H1 (cell line): ENCODE results near the gene LARGE2. TPM values are rescaled to one million over a fixed set of nuclear protein-coding genes. Genes with fewer than 3 reads are reported as not detected.
A peak's percentile ranks its signal among the peaks of the same experiment; 100 is the strongest.

ENCODE experiments used
- CTCF ChIA-PET: fragments of 300-600 bp; sonication (Branson Sonifier 250); formaldehyde crosslinking; loops from one replicate; lab custom pipeline; 2021; ENCODE audit not compliant: partially characterized antibody; lab: Charles Lee
- POLR2A ChIA-PET: fragments of 300-600 bp; sonication (Branson Sonifier 250); formaldehyde crosslinking; loops from one replicate; lab custom pipeline; 2021; ENCODE audit warnings: inconsistent platforms; ENCODE audit not compliant: partially characterized antibody; lab: Charles Lee
- DNase-seq, 2 experiments: peaks; one replicate each; pipeline versions ENCODE4 v3.0.0 to v3.0.0-alpha.2; 2010 to 2022; ENCODE audit warnings: low spot score in 2 of 2, low read depth in 1 of 2, mixed read lengths in 1 of 2
- FAIRE-seq: peaks from 2 replicates; lab custom pipeline; 2011; peaks lifted over from hg19 to GRCh38; lab: Jason Lieb, UNC
- H2AFZ ChIP-seq: 2 replicates; pipeline ENCODE4 v1.8.1; 2012; ENCODE audit warnings: low read length, inconsistent platforms
- H2AK5ac ChIP-seq: 2 replicates; pipeline ENCODE4 v1.6.1; 2013; ENCODE audit warnings: low read depth, low read length
- H2BK120ac ChIP-seq: replicated peaks from 2 replicates; pipeline ENCODE3; 2013; ENCODE audit warnings: low read depth, low read length, inconsistent platforms
- H2BK12ac ChIP-seq: 2 replicates; pipeline ENCODE4 v1.6.1; 2013; ENCODE audit warnings: low read depth, low read length
- H2BK15ac ChIP-seq: 2 replicates; pipeline ENCODE4 v1.6.1; 2013; ENCODE audit warnings: low read length
- H2BK20ac ChIP-seq: 2 replicates; pipeline ENCODE4 v1.6.1; 2013; ENCODE audit warnings: low read length
- H2BK5ac ChIP-seq: 2 replicates; pipeline ENCODE4 v1.6.1; 2013; ENCODE audit warnings: low read depth, low read length
- H3K14ac ChIP-seq: 2 replicates; pipeline ENCODE4 v1.6.1; 2013; ENCODE audit warnings: inconsistent platforms; ENCODE audit not compliant: insufficient read length
- H3K18ac ChIP-seq: 2 replicates; pipeline ENCODE4 v1.6.1; 2013; ENCODE audit warnings: low read length; ENCODE audit errors: extremely low read depth
- H3K23ac ChIP-seq: 2 replicates; pipeline ENCODE4 v1.6.1; 2013; ENCODE audit warnings: inconsistent platforms; ENCODE audit not compliant: insufficient read length
- H3K23me2 ChIP-seq: 2 replicates; pipeline ENCODE4 v1.6.1; 2013; ENCODE audit warnings: low read depth, low read length
- H3K27ac ChIP-seq: 2 replicates; pipeline ENCODE4 v1.6.1; 2011; ENCODE audit warnings: low read depth, low read length, inconsistent platforms
- H3K27me3 ChIP-seq, 4 experiments: replicated peaks in 1 of 4; 1 replicate in 1 of 4; 2 replicates in 3 of 4; pipeline versions ENCODE4 v1.6.1 to v1.8.1; 2011 to 2013; ENCODE audit warnings: low read length in 3 of 4, mild to moderate bottlenecking in 3 of 4, inconsistent platforms in 2 of 4, mixed read lengths in 2 of 4, moderate library complexity in 1 of 4; ENCODE audit not compliant: control insufficient read depth in 3 of 4, insufficient read depth in 3 of 4; ENCODE audit errors: extremely low read depth in 1 of 4
- H3K36me3 ChIP-seq, 4 experiments: 2 replicates each; pipeline versions ENCODE4 v1.6.1 to v1.8.1; 2011 to 2013; ENCODE audit warnings: mild to moderate bottlenecking in 4 of 4, low read length in 3 of 4, moderate library complexity in 2 of 4, control low read depth in 1 of 4, inconsistent platforms in 1 of 4; ENCODE audit not compliant: insufficient read depth in 4 of 4, control insufficient read depth in 2 of 4
- H3K4ac ChIP-seq: replicated peaks from 2 replicates; pipeline ENCODE3; 2013; ENCODE audit warnings: low read length, low read depth, mixed read lengths, inconsistent platforms; ENCODE audit not compliant: insufficient read length
- H3K4me1 ChIP-seq, 4 experiments: replicated peaks in 1 of 4; 1 replicate in 1 of 4; 2 replicates in 3 of 4; pipeline versions ENCODE4 v1.6.1 to v1.8.1; 2011 to 2013; ENCODE audit warnings: low read length in 3 of 4, inconsistent platforms in 2 of 4, mixed read lengths in 1 of 4; ENCODE audit not compliant: insufficient read depth in 4 of 4, control insufficient read depth in 3 of 4
- H3K4me2 ChIP-seq, 2 experiments: 2 replicates each; pipeline versions ENCODE4 v1.6.1 to v1.8.1; 2011 to 2013; ENCODE audit warnings: low read depth in 2 of 2, low read length in 2 of 2, control low read depth in 1 of 2, inconsistent platforms in 1 of 2, mild to moderate bottlenecking in 1 of 2; ENCODE audit not compliant: insufficient read depth in 1 of 2
- H3K4me3 ChIP-seq, 4 experiments: fragments of 200-600, 300-600 bp in 1 of 4; sonication (generic), shearing (Covaris generic), sonication (Bioruptor Twin) in 1 of 4; 2 replicates each; pipeline versions ENCODE4 v1.5.1 to v1.8.1; 2011 to 2016; ENCODE audit warnings: low read length in 4 of 4, low read depth in 3 of 4, control low read depth in 2 of 4, inconsistent platforms in 2 of 4, mild to moderate bottlenecking in 2 of 4, mixed read lengths in 1 of 4, moderate library complexity in 1 of 4; ENCODE audit not compliant: insufficient read depth in 2 of 4; ENCODE audit errors: extremely low read depth in 1 of 4
- H3K56ac ChIP-seq: replicated peaks from 2 replicates; pipeline ENCODE3; 2013; ENCODE audit warnings: low read depth, mild to moderate bottlenecking, mixed read lengths, low read length, inconsistent platforms; ENCODE audit not compliant: insufficient read length
- H3K79me1 ChIP-seq: 2 replicates; pipeline ENCODE4 v1.6.1; 2013; ENCODE audit warnings: low read depth, low read length, control low read depth
- H3K79me2 ChIP-seq, 2 experiments: 2 replicates each; pipeline versions ENCODE4 v1.6.1 to v1.8.1; 2012 to 2013; ENCODE audit warnings: low read length in 2 of 2, mild to moderate bottlenecking in 2 of 2, inconsistent platforms in 1 of 2; ENCODE audit not compliant: insufficient read depth in 2 of 2, control insufficient read depth in 1 of 2
- H3K9ac ChIP-seq, 4 experiments: replicated peaks in 1 of 4; 1 replicate in 1 of 4; 2 replicates in 3 of 4; pipeline versions ENCODE4 v1.6.1 to v1.8.1; 2011 to 2013; ENCODE audit warnings: low read depth in 3 of 4, low read length in 3 of 4, control low read depth in 2 of 4, mild to moderate bottlenecking in 2 of 4, moderate library complexity in 2 of 4, inconsistent platforms in 1 of 4; ENCODE audit errors: extremely low read depth in 1 of 4
- H3K9me3 ChIP-seq, 2 experiments: 2 replicates each; pipeline versions ENCODE4 v1.6.1 to v1.8.1; 2012 to 2013; ENCODE audit warnings: mild to moderate bottlenecking in 2 of 2, moderate library complexity in 2 of 2, control low read depth in 1 of 2, inconsistent platforms in 1 of 2, low read depth in 1 of 2, low read length in 1 of 2, mixed read lengths in 1 of 2; ENCODE audit not compliant: insufficient read depth in 2 of 2
- H4K20me1 ChIP-seq, 2 experiments: replicated peaks in 1 of 2; 2 replicates each; pipeline versions ENCODE3 to v1.8.1; 2011 to 2013; ENCODE audit warnings: inconsistent platforms in 2 of 2, low read length in 2 of 2, mild to moderate bottlenecking in 1 of 2; ENCODE audit not compliant: insufficient read depth in 2 of 2, control insufficient read depth in 1 of 2
- H4K5ac ChIP-seq: 2 replicates; pipeline ENCODE4 v1.6.1; 2013; ENCODE audit warnings: low read length, low read depth, mixed read lengths, inconsistent platforms; ENCODE audit not compliant: insufficient read length
- H4K8ac ChIP-seq: 2 replicates; pipeline ENCODE4 v1.8.0; 2013; ENCODE audit warnings: mild to moderate bottlenecking, moderate library complexity, low read length, inconsistent platforms; ENCODE audit not compliant: insufficient read depth; ENCODE audit errors: extremely low read depth
- H4K91ac ChIP-seq: replicated peaks from 2 replicates; pipeline ENCODE3; 2013; ENCODE audit warnings: low read length, mixed read lengths, inconsistent platforms; ENCODE audit not compliant: insufficient read length
- BCL11A ChIP-seq, 2 experiments: IDR thresholded peaks; one replicate each; pipeline ENCODE4 v1.6.1; 2011; ENCODE audit warnings: low read depth in 2 of 2, low read length in 2 of 2, mild to moderate bottlenecking in 2 of 2
- CBX8 ChIP-seq: fragments of 300-800, 300-1000 bp; sonication (generic); IDR thresholded peaks from 2 replicates; pipeline ENCODE4 v1.7.1; 2016; ENCODE audit warnings: low read depth, low read length, borderline replicate concordance
- CEBPB ChIP-seq: IDR thresholded peaks from 2 replicates; pipeline ENCODE4 v1.6.1; 2012; ENCODE audit warnings: low read depth, low read length
- CREB1 ChIP-seq: IDR thresholded peaks from 2 replicates; pipeline ENCODE4 v1.6.1; 2012; ENCODE audit warnings: inconsistent platforms
- EZH2 ChIP-seq: fragments of 200-600 bp; sonication (generic); IDR thresholded peaks from 2 replicates; pipeline ENCODE4 v1.7.1; 2012; ENCODE audit warnings: low read depth, mild to moderate bottlenecking, moderate library complexity, low read length, inconsistent platforms; ENCODE audit not compliant: severe bottlenecking
- GABPA ChIP-seq: IDR thresholded peaks from 2 replicates; pipeline ENCODE4 v1.6.1; 2011; ENCODE audit warnings: mild to moderate bottlenecking, low read length, moderate library complexity, borderline replicate concordance; ENCODE audit not compliant: insufficient read depth
- HDAC2 ChIP-seq, 2 experiments: fragments of 300-600 bp in 1 of 2; sonication (generic) in 1 of 2; IDR thresholded peaks; 2 replicates each; pipeline ENCODE4 v1.6.1; 2011 to 2012; ENCODE audit warnings: low read depth in 2 of 2, low read length in 2 of 2, mild to moderate bottlenecking in 2 of 2, moderate library complexity in 2 of 2, borderline replicate concordance in 1 of 2, inconsistent platforms in 1 of 2
- MAFK ChIP-seq: IDR thresholded peaks from 2 replicates; pipeline ENCODE4 v1.6.1; 2012; ENCODE audit warnings: low read depth, mild to moderate bottlenecking, improper control_type of control experiment, low read length
- RBBP5 ChIP-seq: IDR thresholded peaks from 2 replicates; pipeline ENCODE4 v1.7.1; 2012; ENCODE audit warnings: low read depth, mild to moderate bottlenecking, inconsistent platforms, low read length, moderate library complexity, borderline replicate concordance
- RFX5 ChIP-seq: IDR thresholded peaks from 2 replicates; pipeline ENCODE4 v1.6.1; 2011; ENCODE audit warnings: low read depth, low read length, improper control_type of control experiment, borderline replicate concordance
- YY1 ChIP-seq: IDR thresholded peaks from 2 replicates; pipeline ENCODE4 v1.6.1; 2011; ENCODE audit warnings: low read depth, mild to moderate bottlenecking, low read length
- WGBS, 2 experiments: shearing (Covaris generic) in 1 of 2; methylation state at CpG; one replicate each; pipeline versions ENCODE4 v1.1.6 to v1.1.7; 2013 to 2015; ENCODE audit warnings: low lambda C conversion rate in 2 of 2, mixed read lengths in 2 of 2, inconsistent platforms in 1 of 2, low coverage in 1 of 2, missing lambda C conversion rate in 1 of 2; ENCODE audit not compliant: insufficient replicate concordance in 2 of 2, insufficient coverage in 1 of 2, insufficient read length in 1 of 2; ENCODE audit errors: extremely low coverage in 1 of 2, missing lambda C conversion rate in 1 of 2; 5-methylcytosine and 5-hydroxymethylcytosine counted together
- polyA plus RNA-seq, 7 experiments: library from polyadenylated mRNA; depleted of rRNA in 3 of 7; stranded (reverse) in 5 of 7; unstranded in 2 of 7; fragments of >200 nt in 5 of 7; fragments of 200-250 nt in 2 of 7; gene quantifications; 1 replicate in 5 of 7; 2 replicates in 1 of 7; 4 replicates in 1 of 7; pipeline versions ENCODE4 v1.2.1 to v1.2.3, GENCODE V29; 2011 to 2013; ENCODE audit warnings: missing spikeins in 2 of 7, mixed read lengths in 2 of 7
- total RNA-seq: library from RNA; stranded (reverse); fragmentation: NEBNext Ultra II Directional; extraction: Animal tissue kit (Norgen Biotek cat#: 25700); gene quantifications from 2 replicates; pipeline ENCODE4 v1.2.1, GENCODE V29; 2021

Gene LARGE2
- total and polyA plus RNA-seq, 2 of the 8 experiments (the other 6 are each of a cell fraction or from before 2014, with no cell fraction given): 111 to 137 TPM

GRCh38 chr11:45917623-45918330 lies 4.7 kb upstream of the LARGE2 start, which contains the start of gene PEX16:
TSS of gene PEX16 (minus strand) at chr11:45917877. CDS start at chr11:45917811, 66 bp downstream.
- Histone ChIP-seq H4K20me1 (peaks cover 4 to 19% of the 10 kb centered on the region in 2 experiments), H4K8ac (peak within 1 kb of the TSS; percentile 85), H3K4me2 (peak within 1 kb of the TSS; percentile 91 to 97), H2AK5ac (no peak within 1 kb of the TSS), H3K79me1 (peaks cover 8% of the 10 kb centered on the region; the same call in 1 of the 2 replicates), H4K5ac (peak within 1 kb of the TSS; percentile 86), H2BK12ac (no peak within 1 kb of the TSS), H3K9ac (peak within 1 kb of the TSS; percentile 44 to 77 (median 46)), H3K23me2 (peaks cover 17% of the 10 kb centered on the region), H2BK15ac (no peak within 1 kb of the TSS), H3K4ac (peak within 1 kb of the TSS; percentile 97), H3K23ac (no peak within 1 kb of the TSS), H4K91ac (peak within 1 kb of the TSS; percentile 83), H3K14ac (no peak within 1 kb of the TSS), H3K79me2 (peaks cover 0 to 6% of the 10 kb centered on the region in 2 experiments; a peak in 1 of 4 replicates), H2AFZ (peak within 1 kb of the TSS; percentile 18; the same call in 1 of the 2 replicates), H3K36me3 (peaks cover 3 to 21% (median 15%) of the 10 kb centered on the region in 4 experiments; a peak in 7 of 8 replicates), H2BK5ac (peak within 1 kb of the TSS; percentile 81), H3K18ac (peak within 1 kb of the TSS; percentile 87), H2BK20ac (no peak within 1 kb of the TSS), H3K9me3 (no peaks in the 10 kb centered on the region), H3K27ac (peak within 1 kb of the TSS; percentile 64; the same call in 1 of the 2 replicates), H3K27me3 (peaks cover 0 to 9% (median 0%) of the 10 kb centered on the region in 4 experiments; a peak in 3 of 7 replicates), H2BK120ac (no peak within 1 kb of the TSS), H3K4me3 (peak within 1 kb of the TSS; percentile 84 to 90 (median 88)), H3K4me1 (peaks cover 12 to 28% (median 20%) of the 10 kb centered on the region in 4 experiments), H3K56ac (no peak within 1 kb of the TSS)
- DNase-seq (peak; percentile 88 to 93), FAIRE-seq (peak; percentile 69)
- POLR2A ChIA-PET: interaction anchor here (0.6 to 5.4 kb wide), 13 partner anchors 10 to 384 kb away, joined by 3 to 36 read pairs (median 4); partner anchors contain the start of genes FREY1 and PHF21A
- CTCF ChIA-PET: interaction anchor here (1.3 to 4.7 kb wide), 7 partner anchors 19 to 321 kb away, joined by 3 to 33 read pairs (median 5); no protein-coding TSS in a partner anchor
- 2% methylated on average over 45 of the region's 45 CpGs; no CpG with 5 or more reads in 1 of the 2 experiments for WGBS, 2 experiments
- TF ChIP-seq RFX5: no peak
- TF ChIP-seq CEBPB: peak; percentile 98
- no peak for TF ChIP-seq EZH2
- TF ChIP-seq MAFK: no peak
- peak in 1 of 2 experiments; percentile 52; a peak in 1 of 4 replicates for TF ChIP-seq HDAC2 (IDR thresholded peaks at IDR 0.05; ENCODE audit: borderline replicate concordance in 1 of 2, low read depth in 2 of 2, low read length in 2 of 2)
- no peak for TF ChIP-seq BCL11A (IDR thresholded peaks at IDR 0.05; ENCODE audit: low read depth in 2 of 2, low read length in 2 of 2)
- peak; percentile 16; the same call in 1 of the 2 replicates for TF ChIP-seq RBBP5
- no peak for TF ChIP-seq CBX8
- peak; percentile 9; the same call in 1 of the 2 replicates for TF ChIP-seq CREB1
- peak; percentile 89; the same call in 1 of the 2 replicates for TF ChIP-seq GABPA
- 0 out of 2 replicates have a peak, but pooled peaks have one; percentile 40 for TF ChIP-seq YY1
